Pons (tissue), 1 donor: ENCODE results near the gene TMEM132C.

Experiments
- DNase-seq: peaks from one replicate; pipeline ENCODE4 v3.0.0-alpha.2; 2016; ENCODE audit warnings: low spot score

The TMEM132C gene

DNA sequence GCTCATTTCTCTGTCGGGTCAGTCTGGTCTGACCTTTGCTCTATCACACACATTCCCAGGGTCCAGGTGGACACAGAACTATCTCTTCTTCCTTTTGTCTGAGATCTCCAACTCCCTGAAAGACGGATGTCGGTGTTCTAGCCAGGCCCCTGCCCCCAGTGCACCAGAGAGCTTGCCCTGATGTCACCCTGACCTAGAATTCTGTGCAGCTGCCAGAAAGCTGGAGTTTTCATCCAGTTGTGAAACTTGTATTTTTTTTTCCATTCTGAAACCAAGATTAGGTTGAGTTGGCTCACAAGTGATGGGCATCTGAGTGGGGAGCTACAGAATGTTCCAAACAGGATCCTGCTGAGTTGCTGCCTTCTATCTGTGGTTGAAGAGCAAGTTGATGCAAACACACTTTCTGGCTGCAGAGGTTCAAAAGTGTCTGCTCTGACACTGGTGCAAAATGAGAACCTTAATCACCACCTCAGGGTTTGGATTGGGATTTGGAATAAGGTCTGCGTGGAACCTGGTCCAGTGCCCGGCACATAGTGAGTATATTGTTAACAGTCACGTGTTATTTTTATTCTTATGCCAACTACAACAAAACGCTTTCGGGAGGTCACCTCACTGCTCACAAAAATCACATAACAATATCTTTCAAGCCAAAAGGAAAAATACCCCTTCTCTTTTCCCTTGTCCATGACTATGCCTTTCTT is 345.3 kb downstream of the TMEM132C start:
- DNase-seq, result no peak

GRCh38 chr12:128613837-128614590 is 347.0 kb downstream of the TMEM132C start:
- no peak for DNase-seq

DNA sequence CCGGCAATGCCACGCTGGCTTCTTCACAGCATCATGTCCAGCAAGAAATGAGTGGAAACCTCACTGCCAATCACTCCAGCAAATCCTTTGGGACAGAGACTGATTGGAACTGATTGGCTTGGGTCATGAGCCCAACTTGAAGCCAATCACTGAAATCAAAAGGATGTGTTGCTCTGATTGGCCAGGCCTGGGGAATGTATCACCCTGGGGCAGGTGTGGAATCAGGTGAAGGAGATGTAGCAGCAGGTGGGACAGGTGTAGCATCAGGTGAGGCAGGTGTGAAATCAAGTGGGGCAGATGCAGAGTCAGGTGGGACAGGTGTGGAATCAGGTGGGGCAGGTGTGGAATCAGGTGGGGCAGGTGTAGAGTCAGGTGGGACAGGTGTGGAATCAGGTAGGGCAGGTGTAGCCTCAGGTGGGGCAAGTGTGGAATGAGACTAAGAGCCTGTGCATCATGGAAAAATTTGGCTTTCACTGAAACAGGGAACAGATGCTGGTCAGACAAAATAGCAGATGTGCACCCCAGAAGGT is 350.4 kb downstream of the TMEM132C start:
- DNase-seq, result no peak

DNA sequence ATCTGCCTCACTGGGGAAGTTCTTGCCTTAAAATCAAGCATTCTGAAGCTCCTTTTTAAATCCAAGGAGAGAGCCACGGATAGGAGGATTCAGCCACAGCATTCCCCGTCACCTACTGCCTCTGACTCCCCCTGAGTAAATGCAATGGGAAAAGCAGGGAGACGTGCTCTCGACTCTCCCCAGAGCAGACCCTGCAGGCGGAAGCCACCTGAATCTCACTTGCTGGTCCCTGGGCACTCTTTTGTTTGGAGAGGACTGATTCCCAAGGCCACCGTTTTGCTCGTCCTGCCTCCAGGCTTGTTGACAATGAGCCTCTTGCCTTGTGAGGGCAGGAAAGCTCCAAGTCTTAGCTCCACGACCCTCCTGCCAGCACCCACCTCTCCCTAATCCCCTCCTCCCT is 352.3 kb downstream of the TMEM132C start:
- DNase-seq, result no peak

- DNase-seq, result no peak
Observed at GRCh38 chr12:128621304-128621703, 354.3 kb downstream of the TMEM132C start.

GRCh38 chr12:128623748-128624147 is 356.8 kb downstream of the TMEM132C start:
- DNase-seq, result no peak

DNA sequence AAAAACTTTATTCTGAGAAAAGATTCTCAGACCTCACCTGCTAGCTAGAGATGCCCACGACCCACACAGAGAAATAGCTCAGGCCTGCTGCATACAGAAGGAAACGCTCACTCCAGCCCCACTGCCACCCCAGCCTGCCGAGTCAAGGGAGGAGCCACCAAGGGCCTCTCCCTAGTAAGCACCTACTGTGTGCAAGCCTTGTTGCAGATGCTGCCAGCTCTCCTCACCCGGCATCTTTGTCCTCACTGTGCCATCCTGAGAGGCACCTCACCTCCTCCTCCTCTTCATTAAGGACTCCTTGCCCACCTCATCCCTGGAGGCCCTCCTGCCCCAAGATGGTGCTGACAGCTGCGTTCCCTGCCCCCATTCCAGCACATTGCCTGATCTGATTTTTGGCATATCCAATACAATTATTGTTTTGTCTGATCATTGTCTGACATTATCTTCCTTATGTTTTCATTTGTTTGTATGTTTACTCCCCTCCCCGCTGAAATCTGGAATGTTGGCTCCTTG is 359.9 kb downstream of the TMEM132C start:
- DNase-seq, result no peak

DNA sequence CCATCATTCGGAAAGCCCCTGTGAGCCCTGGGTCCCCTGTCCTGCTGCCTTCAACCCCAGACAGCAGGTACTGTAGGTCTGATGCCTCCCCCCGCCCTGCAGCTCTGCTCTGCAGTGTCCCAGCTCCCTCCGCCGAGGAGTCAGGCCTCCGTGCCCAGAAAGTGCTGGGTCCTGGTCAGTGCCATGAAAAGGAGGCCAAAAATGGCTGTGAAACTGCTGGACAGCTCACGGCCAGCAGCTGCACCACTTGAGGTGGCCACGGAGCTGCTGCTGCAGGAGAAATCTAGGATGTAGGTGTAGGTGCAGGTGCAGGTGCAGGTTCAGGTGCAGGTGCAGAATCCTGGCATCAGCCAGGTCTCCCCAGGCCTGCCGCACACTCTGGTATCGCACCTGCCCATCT is 360.7 kb downstream of the TMEM132C start:
- DNase-seq, result no peak

DNA sequence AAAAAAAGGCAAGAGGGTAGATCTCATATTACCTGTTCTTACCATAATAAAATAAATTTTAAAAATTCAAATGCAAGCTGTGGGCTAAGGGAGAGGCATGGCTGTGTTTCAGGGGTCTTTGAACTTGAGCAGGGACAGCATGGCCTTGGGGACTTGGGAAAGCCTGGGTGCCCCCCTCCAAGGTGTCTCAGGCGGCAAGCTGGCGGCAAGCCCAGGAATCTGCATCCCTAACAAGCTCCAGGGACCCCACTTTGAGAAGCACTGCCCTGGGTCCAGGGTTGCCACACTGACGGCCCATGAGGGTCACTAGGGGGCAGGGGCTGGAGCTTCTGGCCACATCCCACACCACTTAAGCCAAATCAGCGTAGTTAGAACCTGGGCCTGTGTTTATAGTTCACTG is 363.0 kb downstream of the TMEM132C start:
- no peak for DNase-seq

DNA sequence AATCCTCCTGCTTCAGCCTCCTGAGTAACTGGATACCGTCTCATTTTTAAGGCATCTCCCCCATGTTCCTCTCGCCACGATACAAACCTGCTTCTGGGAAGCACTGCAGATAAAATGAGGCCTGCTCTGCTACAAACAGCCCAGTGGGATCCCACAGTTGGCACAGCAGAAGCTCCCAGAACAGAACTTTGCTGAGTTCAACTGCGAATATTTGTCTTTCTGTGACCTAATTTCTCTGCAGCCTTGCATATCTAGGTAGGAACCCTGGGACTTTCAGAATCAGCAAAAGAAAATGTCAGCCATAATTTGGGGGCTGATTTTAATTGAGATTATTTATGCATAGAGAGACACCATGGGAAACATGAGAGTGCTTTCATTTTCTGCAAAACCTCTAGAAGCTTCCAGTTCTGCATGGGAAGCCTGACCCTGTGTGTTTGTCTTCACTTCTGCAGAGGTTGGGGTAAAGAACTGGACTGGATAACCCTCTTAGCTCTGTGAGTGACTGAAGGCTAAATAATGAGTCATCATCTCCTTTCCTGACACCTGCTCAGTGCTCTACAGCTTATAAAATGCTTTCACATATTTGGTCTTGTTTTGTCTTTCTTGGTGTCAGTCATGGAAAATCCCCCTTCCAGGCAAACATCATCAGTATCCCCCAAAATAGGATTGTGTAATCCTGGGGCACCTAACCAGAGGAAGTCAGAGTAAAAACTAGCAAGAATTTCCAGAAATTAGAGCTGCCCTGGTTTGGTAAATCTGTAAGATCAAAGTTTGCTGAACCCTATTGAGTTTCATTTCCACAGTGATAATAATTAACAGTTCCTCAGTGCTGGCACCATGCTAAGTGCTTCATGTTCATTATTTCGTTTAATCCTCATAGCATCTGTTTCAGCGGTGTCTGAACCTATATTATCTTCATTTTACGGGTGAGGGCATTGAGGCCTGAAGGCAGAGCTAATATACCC is 371.0 kb downstream of the TMEM132C start:
- no peak for DNase-seq

GRCh38 chr12:128639089-128639488 is 372.1 kb downstream of the TMEM132C start:
- no peak for DNase-seq

GRCh38 chr12:128643155-128643554 is 376.2 kb downstream of the TMEM132C start:
- DNase-seq, result no peak

GRCh38 chr12:128644664-128645296 is 377.8 kb downstream of the TMEM132C start:
- DNase-seq, result no peak

- DNase-seq, result no peak
Observed at GRCh38 chr12:128649902-128650301, 382.9 kb downstream of the TMEM132C start.

DNA sequence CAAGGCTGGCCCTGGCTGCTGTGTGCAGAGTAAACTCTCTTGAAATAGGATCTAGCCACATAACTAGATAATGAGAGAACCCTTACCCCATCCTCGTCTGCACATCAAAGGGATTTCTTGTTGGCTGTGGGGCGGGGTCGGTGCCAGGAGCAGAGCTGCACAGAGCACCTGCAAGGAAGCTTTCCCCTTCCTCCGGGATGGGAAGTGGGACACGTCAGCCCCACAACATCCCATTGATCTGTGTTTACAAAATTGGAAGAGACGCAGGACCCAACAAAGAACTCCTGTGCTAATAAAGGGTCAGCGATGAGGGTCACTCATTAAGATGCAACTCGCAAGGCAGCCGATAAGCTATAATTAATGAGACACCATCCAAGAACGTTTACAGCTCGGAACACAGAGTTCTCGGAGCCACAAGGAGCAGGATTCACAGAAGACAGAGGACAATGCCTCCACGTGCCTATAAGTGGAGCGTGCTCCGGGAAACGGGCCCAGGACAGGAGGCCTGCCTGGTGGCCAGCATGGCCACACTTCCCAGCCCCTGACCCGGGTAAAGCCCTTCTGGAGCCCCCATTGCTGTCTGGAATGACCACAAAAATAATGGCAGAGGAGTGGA is 385.3 kb downstream of the TMEM132C start:
- peak; percentile 62 for DNase-seq

- DNase-seq, result no peak
Observed at GRCh38 chr12:128654468-128654867, 387.5 kb downstream of the TMEM132C start.

DNA sequence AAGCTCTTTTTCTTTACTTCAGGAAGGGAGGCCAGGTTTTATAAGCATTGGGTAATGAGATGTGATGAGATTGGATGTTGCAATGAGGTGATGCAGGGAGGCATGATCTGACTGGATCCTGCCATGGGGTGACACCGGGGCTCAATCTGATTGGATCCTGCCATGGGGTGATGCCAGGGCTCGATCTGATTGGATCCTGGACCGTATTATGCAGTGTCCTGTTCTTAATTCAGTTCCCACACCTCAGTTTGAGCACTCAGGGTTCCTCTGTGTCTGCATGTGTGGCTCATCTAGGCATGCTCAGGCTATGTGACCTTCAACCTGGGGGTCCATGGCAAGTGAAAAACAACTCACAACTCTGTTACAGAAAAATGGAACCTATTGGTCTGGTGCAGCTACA is 390.4 kb downstream of the TMEM132C start:
- no peak for DNase-seq

DNA sequence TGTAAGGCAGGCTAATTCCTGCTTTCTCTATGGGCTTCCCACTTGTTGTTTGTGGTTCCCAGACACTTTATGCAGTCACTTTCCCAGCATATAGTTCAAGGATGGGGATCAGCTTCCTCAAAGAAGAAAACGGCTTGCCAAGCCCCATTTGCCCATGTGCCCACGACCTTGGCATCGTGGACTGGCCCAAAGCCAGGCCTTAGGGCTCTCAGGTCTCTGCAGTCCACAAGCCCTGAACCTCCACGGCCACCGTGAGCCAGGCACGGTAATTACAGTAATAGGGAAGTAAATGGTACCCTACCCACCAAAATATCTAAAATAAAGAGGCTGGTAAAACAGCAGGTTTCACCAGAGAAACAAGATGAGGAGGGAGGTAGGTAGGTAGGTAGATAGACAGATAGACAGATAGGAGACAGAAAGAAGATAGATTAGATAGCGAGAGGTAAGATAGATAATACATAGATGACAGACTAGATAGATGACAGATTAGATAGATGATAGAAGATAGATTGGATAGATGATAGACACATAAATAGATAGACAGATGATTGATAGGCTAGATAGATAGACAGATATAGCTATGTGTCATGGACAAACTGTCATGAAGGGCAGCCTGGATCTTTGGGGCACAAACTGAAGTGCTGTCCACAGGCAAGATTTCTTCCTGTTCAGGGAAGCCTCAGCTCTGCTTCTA is 393.7 kb downstream of the TMEM132C start:
- no peak for DNase-seq

- DNase-seq, result no peak
Observed at GRCh38 chr12:128661226-128661569, 394.2 kb downstream of the TMEM132C start.

- no peak for DNase-seq
Observed at GRCh38 chr12:128662101-128662500, 395.1 kb downstream of the TMEM132C start.

DNA sequence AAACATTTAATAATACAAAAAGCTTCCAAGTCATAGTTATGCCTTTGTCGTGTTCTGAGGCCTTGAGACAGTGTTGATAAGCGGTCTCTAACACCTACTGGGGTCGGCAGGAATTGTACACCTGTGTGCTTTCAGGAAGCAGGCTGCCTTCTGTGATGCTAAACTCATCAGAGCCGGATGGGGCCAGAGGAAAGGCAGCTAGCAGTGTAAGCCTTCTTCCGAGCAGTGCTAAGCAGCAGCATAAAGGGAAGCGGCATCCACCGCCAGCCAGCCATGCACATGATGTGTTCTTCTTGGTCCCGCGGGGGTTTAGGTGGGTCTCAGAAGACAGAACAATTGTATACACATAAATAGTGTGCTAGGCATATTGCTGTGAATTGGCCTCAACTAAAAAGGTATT is 397.5 kb downstream of the TMEM132C start:
- DNase-seq, result no peak
